ENCODE measurements around the gene ANO4. TPM values are rescaled to one million over a fixed set of nuclear protein-coding genes. Genes with fewer than 3 reads are reported as not detected.

ANO4 gene
- total and polyA plus RNA-seq, 8 donors: 0.37 TPM; not detected in 7

GRCh38 chr12:101027200-101027599, 232.6 kb downstream of the ANO4 start:
- no peaks in the 10 kb centered on the region for H3K36me3 ChIP-seq
- H3K9me3 ChIP-seq: peaks cover 0 to 47% (median 26%) of the 10 kb centered on the region in 4 donors
- no peak for DNase-seq
- H3K4me1 ChIP-seq: no peaks in the 10 kb centered on the region
- H3K27me3 ChIP-seq: no peaks in the 10 kb centered on the region
- no peak for TF ChIP-seq POLR2AphosphoS5 (IDR thresholded peaks at IDR 0.05)
- TF ChIP-seq EP300 (IDR thresholded peaks at IDR 0.05): no peak
- no peak for TF ChIP-seq POLR2A (IDR thresholded peaks at IDR 0.05)
- no peak overlapping the region for H3K27ac ChIP-seq
- H3K4me3 ChIP-seq: no peak overlapping the region
- 53 to 72% (median 67%) methylated on average over 3 of the region's 3 CpGs; no CpG with 5 or more reads in 1 of the 5 donors for WGBS, 5 donors
- intact Hi-C loops (cut with DNase I; ENCODE audit: low total_unique reads): no loop called here

GRCh38 chr12:101027816-101028215, 233.2 kb downstream of the ANO4 start:
- no peaks in the 10 kb centered on the region for H3K4me1 ChIP-seq
- no peak overlapping the region for H3K4me3 ChIP-seq
- no peak for TF ChIP-seq POLR2A (IDR thresholded peaks at IDR 0.05)
- TF ChIP-seq POLR2AphosphoS5 (IDR thresholded peaks at IDR 0.05): no peak
- TF ChIP-seq EP300 (IDR thresholded peaks at IDR 0.05): no peak
- no peak for TF ChIP-seq CTCF (IDR thresholded peaks at IDR 0.05)
- H3K27ac ChIP-seq: no peak overlapping the region
- intact Hi-C loops (cut with DNase I; ENCODE audit: low total_unique reads): no loop called here
- no peaks in the 10 kb centered on the region for H3K27me3 ChIP-seq
- no peaks in the 10 kb centered on the region for H3K36me3 ChIP-seq
- peaks cover 0 to 48% (median 26%) of the 10 kb centered on the region in 4 donors for H3K9me3 ChIP-seq
- no peak for DNase-seq
- WGBS, 5 donors: 73 to 92% (median 90%) methylated on average over 4 of the region's 4 CpGs

GRCh38 chr12:101038289-101038871, 243.8 kb downstream of the ANO4 start:
- no peak overlapping the region for H3K27ac ChIP-seq
- WGBS, 5 donors: 31 to 50% (median 34%) methylated on average over 2 of the region's 2 CpGs
- intact Hi-C loops (cut with DNase I; ENCODE audit: low total_unique reads): no loop called here

GRCh38 chr12:101039848-101040531, 245.4 kb downstream of the ANO4 start:
- Histone ChIP-seq H3K4me3 (no peak overlapping the region), H3K27me3 (no peaks in the 10 kb centered on the region), H3K4me1 (no peaks in the 10 kb centered on the region), H3K36me3 (no peaks in the 10 kb centered on the region), H3K9me3 (no peaks in the 10 kb centered on the region), H3K27ac (no peak overlapping the region)
- intact Hi-C loops (cut with DNase I; ENCODE audit: low total_unique reads): no loop called here
- DNase-seq: no peak
- 51 to 77% (median 56%) methylated on average over 6 of the region's 6 CpGs for WGBS, 5 donors
- TF ChIP-seq CTCF (IDR thresholded peaks at IDR 0.05) (no peak), POLR2AphosphoS5 (IDR thresholded peaks at IDR 0.05) (no peak), POLR2A (IDR thresholded peaks at IDR 0.05) (no peak), EP300 (IDR thresholded peaks at IDR 0.05) (no peak)

More at GRCh38 chr12:101038289-101038871, 243.8 kb downstream of the ANO4 start:
- no peaks in the 10 kb centered on the region for H3K27me3 ChIP-seq
- no peaks in the 10 kb centered on the region for H3K9me3 ChIP-seq
- H3K4me3 ChIP-seq: no peak overlapping the region
- DNase-seq: no peak
- no peaks in the 10 kb centered on the region for H3K36me3 ChIP-seq
- TF ChIP-seq CTCF (IDR thresholded peaks at IDR 0.05): no peak
- no peak for TF ChIP-seq POLR2AphosphoS5 (IDR thresholded peaks at IDR 0.05)
- no peak for TF ChIP-seq EP300 (IDR thresholded peaks at IDR 0.05)
- no peak for TF ChIP-seq POLR2A (IDR thresholded peaks at IDR 0.05)
- no peaks in the 10 kb centered on the region for H3K4me1 ChIP-seq

GRCh38 chr12:101040936-101041335, 246.4 kb downstream of the ANO4 start:
- H3K4me1 ChIP-seq: no peaks in the 10 kb centered on the region
- TF ChIP-seq CTCF (IDR thresholded peaks at IDR 0.05) (no peak), POLR2AphosphoS5 (IDR thresholded peaks at IDR 0.05) (no peak), POLR2A (IDR thresholded peaks at IDR 0.05) (no peak), EP300 (IDR thresholded peaks at IDR 0.05) (no peak)
- H3K9me3 ChIP-seq: no peaks in the 10 kb centered on the region
- H3K27me3 ChIP-seq: no peaks in the 10 kb centered on the region
- no peak for DNase-seq
- H3K4me3 ChIP-seq: no peak overlapping the region
- no peaks in the 10 kb centered on the region for H3K36me3 ChIP-seq
- intact Hi-C loops (cut with DNase I; ENCODE audit: low total_unique reads): no loop called here
- no peak overlapping the region for H3K27ac ChIP-seq

All from stomach (tissue), 9 donors.